WTC11 (cell line): ENCODE data around the gene HPN. TPM values are rescaled to one million over a fixed set of nuclear protein-coding genes. Genes with fewer than 3 reads are reported as not detected.

ENCODE experiments used
- ATAC-seq: fragments of 200-7000 bp; cut with Tn5 transposase; 2 replicates; pipeline ENCODE4 v1.10.0; 2021; ENCODE audit warnings: mild to moderate bottlenecking, moderate library complexity
- CTCF ChIA-PET: fragments of 300-600 bp; sonication (Branson Sonifier 250); formaldehyde crosslinking; loops from one replicate; lab custom pipeline; 2021; ENCODE audit warnings: antibody characterized with exemption; lab: Charles Lee
- POLR2A ChIA-PET: fragments of 350-600 bp; sonication (Branson Sonifier 250); formaldehyde crosslinking; loops from one replicate; lab custom pipeline; 2021; ENCODE audit warnings: antibody characterized with exemption; lab: Charles Lee
- DNase-seq: peaks from one replicate; pipeline ENCODE4 v3.0.0; 2021; ENCODE audit warnings: low spot score
- H3K27ac Mint-ChIP-seq: 2 replicates; pipeline ENCODE4 v1.8.0; 2021; ENCODE audit warnings: mixed read lengths
- H3K27me3 Mint-ChIP-seq: 2 replicates; pipeline ENCODE4 v1.8.0; 2021; ENCODE audit warnings: low read depth, mild to moderate bottlenecking, moderate library complexity, mixed read lengths
- H3K36me3 Mint-ChIP-seq: 2 replicates; pipeline ENCODE4 v1.8.0; 2021; ENCODE audit warnings: mixed read lengths
- H3K4me1 Mint-ChIP-seq: 2 replicates; pipeline ENCODE4 v1.8.0; 2022; ENCODE audit warnings: mixed read lengths
- H3K4me3 Mint-ChIP-seq: 2 replicates; pipeline ENCODE4 v1.8.0; 2021; ENCODE audit warnings: mild to moderate bottlenecking, moderate library complexity, mixed read lengths
- H3K9me3 Mint-ChIP-seq: 2 replicates; pipeline ENCODE4 v1.8.0; 2021; ENCODE audit warnings: mixed read lengths
- ARID4B ChIP-seq: sonication (generic); formaldehyde crosslinking; IDR thresholded peaks from 2 replicates; pipeline ENCODE4 v1.8.0; 2023; ENCODE audit warnings: missing genetic modification reagents, mild to moderate bottlenecking, borderline replicate concordance
- EMX1 ChIP-seq: fragments of 250-450 bp; sonication (Bioruptor Pico); IDR thresholded peaks from 2 replicates; pipeline ENCODE4 v1.8.0; 2021; ENCODE audit warnings: mild to moderate bottlenecking
- ERG ChIP-seq: fragments of 250-450 bp; sonication (Bioruptor Pico); IDR thresholded peaks from 2 replicates; pipeline ENCODE4 v1.8.0; 2021; ENCODE audit warnings: mild to moderate bottlenecking
- GRHL2 ChIP-seq: fragments of 250-450 bp; sonication (Bioruptor Pico); IDR thresholded peaks from 2 replicates; pipeline ENCODE4 v1.8.0; 2022; ENCODE audit warnings: mild to moderate bottlenecking, moderate library complexity; ENCODE audit not compliant: insufficient replicate concordance, severe bottlenecking
- IRF2 ChIP-seq: sonication (generic); formaldehyde crosslinking; IDR thresholded peaks from 2 replicates; pipeline ENCODE4 v1.8.0; 2022; ENCODE audit warnings: low read depth, missing genetic modification reagents, borderline replicate concordance
- JAZF1 ChIP-seq: fragments of 250-450 bp; sonication (Bioruptor Pico); IDR thresholded peaks from 2 replicates; pipeline ENCODE4 v1.9.0; 2021; ENCODE audit warnings: moderate library complexity, mild to moderate bottlenecking, inconsistent platforms
- MAX ChIP-seq: sonication (generic); formaldehyde crosslinking; IDR thresholded peaks from 2 replicates; pipeline ENCODE4 v1.8.0; 2022; ENCODE audit warnings: mild to moderate bottlenecking, missing genetic modification reagents
- MYBL2 ChIP-seq: sonication (generic); formaldehyde crosslinking; IDR thresholded peaks from 2 replicates; pipeline ENCODE4 v1.8.1; 2023; ENCODE audit warnings: mild to moderate bottlenecking, moderate library complexity, missing genetic modification reagents
- NFATC4 ChIP-seq: fragments of 250-450 bp; sonication (Bioruptor Pico); IDR thresholded peaks from 2 replicates; pipeline ENCODE4 v1.9.0; 2021; ENCODE audit warnings: mild to moderate bottlenecking
- NFE2L1 ChIP-seq: sonication (generic); formaldehyde crosslinking; IDR thresholded peaks from 2 replicates; pipeline ENCODE4 v1.8.1; 2023; ENCODE audit warnings: missing genetic modification reagents
- NR3C1 ChIP-seq: sonication (generic); formaldehyde crosslinking; conservative IDR thresholded peaks from 2 replicates; pipeline ENCODE4 v1.8.1; 2023; ENCODE audit warnings: low read depth, mild to moderate bottlenecking, missing genetic modification reagents
- TEAD4 ChIP-seq: sonication (generic); formaldehyde crosslinking; IDR thresholded peaks from 2 replicates; pipeline ENCODE4 v1.8.0; 2022; ENCODE audit warnings: mild to moderate bottlenecking, missing genetic modification reagents
- ZBTB43 ChIP-seq: sonication (generic); formaldehyde crosslinking; IDR thresholded peaks from 2 replicates; pipeline ENCODE4 v1.8.1; 2023; ENCODE audit warnings: mild to moderate bottlenecking, missing genetic modification reagents
- ZNF121 ChIP-seq: sonication (generic); formaldehyde crosslinking; IDR thresholded peaks from 2 replicates; pipeline ENCODE4 v1.8.0; 2023; ENCODE audit warnings: missing genetic modification reagents
- ZNF263 ChIP-seq: sonication (generic); formaldehyde crosslinking; IDR thresholded peaks from 2 replicates; pipeline ENCODE4 v1.8.1; 2022; ENCODE audit warnings: low read depth, mild to moderate bottlenecking, moderate library complexity, missing genetic modification reagents
- ZNF512 ChIP-seq: sonication (generic); formaldehyde crosslinking; IDR thresholded peaks from 2 replicates; pipeline ENCODE4 v1.8.1; 2022; ENCODE audit warnings: missing genetic modification reagents, borderline replicate concordance
- ZSCAN18 ChIP-seq: fragments of 250-450 bp; sonication (Bioruptor Pico); IDR thresholded peaks from 2 replicates; pipeline ENCODE4 v2.1.2; 2022; ENCODE audit warnings: mild to moderate bottlenecking, moderate library complexity
- total RNA-seq: library from RNA; stranded (reverse); gene quantifications from 3 replicates; pipeline ENCODE4 v1.2.3, GENCODE V29; 2021

HPN gene
- total RNA-seq, 1 experiment from 2014 or later: 20.8 TPM

- POLR2A ChIA-PET: no interaction called here
- TF ChIP-seq ZBTB43 (CRISPR knock-in tag) (no peak), ZNF121 (CRISPR knock-in tag) (no peak), ZNF512 (CRISPR knock-in tag) (no peak), NFATC4 (CRISPR knock-in tag) (no peak), NR3C1 (CRISPR knock-in tag) (no peak), ARID4B (CRISPR knock-in tag) (no peak), ZNF263 (CRISPR knock-in tag) (no peak), MYBL2 (CRISPR knock-in tag) (no peak), NFE2L1 (CRISPR knock-in tag) (no peak), TEAD4 (CRISPR knock-in tag) (no peak), JAZF1 (CRISPR knock-in tag) (no peak), IRF2 (CRISPR knock-in tag) (no peak), GRHL2 (CRISPR knock-in tag) (no peak), ZSCAN18 (no peak), MAX (CRISPR knock-in tag) (no peak), ERG (CRISPR knock-in tag) (no peak), EMX1 (CRISPR knock-in tag) (no peak)
- H3K27me3 Mint-ChIP-seq: no peaks in the 10 kb centered on the region
- DNase-seq (no peak), ATAC-seq (no peak)
- no peak overlapping the region for H3K27ac Mint-ChIP-seq
- no peak overlapping the region for H3K4me3 Mint-ChIP-seq
- H3K4me1 Mint-ChIP-seq: no peaks in the 10 kb centered on the region
- peaks cover 76% of the 10 kb centered on the region for H3K36me3 Mint-ChIP-seq
- no peaks in the 10 kb centered on the region for H3K9me3 Mint-ChIP-seq
- CTCF ChIA-PET: interaction anchor here (0.9 to 1.0 kb wide), 2 partner anchors 10 to 23 kb away, joined by 3 read pairs; no protein-coding TSS in a partner anchor
These were observed 19.9 kb upstream of the HPN start for GRCh38 chr19:35021596-35021995.
